Kidney tubule cell (primary cell): Measurements from ENCODE around the gene VPS9D1.
A peak's percentile ranks its signal among the peaks of the same experiment; 100 is the strongest.
"Not testable (repeated sequence)": the region's sequence is repeated elsewhere in the genome, so short reads cannot be mapped to it uniquely, and the experiment has no call there.

ENCODE experiments used
- DNase-seq: peaks from one replicate; pipeline ENCODE4 v3.0.0-alpha.2; 2018; ENCODE audit warnings: low spot score

VPS9D1 gene

DNA sequence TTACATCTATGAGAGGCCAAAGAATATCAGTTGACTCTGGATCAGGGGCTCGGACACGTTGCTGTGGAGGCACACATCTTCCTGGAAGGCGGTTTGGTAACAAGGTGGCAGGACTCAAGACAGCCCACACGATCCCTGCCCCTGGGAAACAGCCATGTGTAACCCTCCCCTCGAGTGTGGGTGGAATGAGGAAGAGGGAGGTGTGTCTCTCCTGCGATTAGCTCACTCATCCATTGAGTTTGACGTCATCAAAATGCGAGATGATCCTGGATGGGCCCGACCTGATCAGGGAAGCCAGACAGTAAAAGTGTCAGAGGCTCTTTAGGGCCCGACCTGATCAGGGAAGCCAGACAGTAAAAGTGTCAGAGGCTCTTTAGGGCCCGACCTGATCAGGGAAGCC, 56.5 kb downstream of the VPS9D1 start:
- not testable (repeated sequence) for DNase-seq

DNA sequence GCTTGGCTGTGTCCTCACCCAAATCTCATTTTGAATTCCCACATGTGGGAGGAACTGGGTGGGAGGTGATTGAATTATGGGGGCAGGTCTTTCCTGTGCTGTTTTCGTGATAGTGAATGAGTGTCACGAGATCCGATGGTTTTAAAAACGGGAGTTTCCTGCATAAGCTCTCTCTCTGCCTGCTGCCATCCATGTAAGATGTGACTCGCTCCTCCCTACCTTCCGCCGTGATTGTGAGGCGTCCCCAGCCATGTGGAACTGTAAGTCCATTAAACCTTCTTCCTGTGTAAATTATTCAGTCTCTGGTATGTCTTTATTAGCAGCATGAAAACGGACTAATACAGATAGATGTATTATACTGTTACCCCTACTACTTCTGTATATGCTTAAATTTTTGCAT, 59.5 kb downstream of the VPS9D1 start:
- no peak for DNase-seq

DNA sequence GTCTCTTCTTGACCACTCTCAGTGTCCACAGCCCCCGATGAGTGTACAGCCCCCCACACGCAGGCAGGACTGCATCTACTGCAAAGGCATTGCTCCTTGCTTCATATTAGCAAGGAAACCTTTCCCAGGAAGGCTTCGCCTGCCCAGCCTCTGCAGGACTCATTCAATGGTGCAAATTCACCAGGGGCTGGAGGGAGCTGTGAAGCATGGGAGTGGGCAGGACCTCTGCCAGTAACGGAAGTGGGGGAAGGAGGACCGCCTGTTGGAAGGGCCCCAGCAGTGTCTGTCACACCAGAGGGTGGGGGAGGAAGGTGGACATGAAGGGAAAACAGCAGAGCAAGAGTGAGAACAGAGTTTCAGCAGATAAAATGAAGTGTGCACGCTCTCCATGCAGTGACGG, 60.6 kb downstream of the VPS9D1 start:
- no peak for DNase-seq

DNA sequence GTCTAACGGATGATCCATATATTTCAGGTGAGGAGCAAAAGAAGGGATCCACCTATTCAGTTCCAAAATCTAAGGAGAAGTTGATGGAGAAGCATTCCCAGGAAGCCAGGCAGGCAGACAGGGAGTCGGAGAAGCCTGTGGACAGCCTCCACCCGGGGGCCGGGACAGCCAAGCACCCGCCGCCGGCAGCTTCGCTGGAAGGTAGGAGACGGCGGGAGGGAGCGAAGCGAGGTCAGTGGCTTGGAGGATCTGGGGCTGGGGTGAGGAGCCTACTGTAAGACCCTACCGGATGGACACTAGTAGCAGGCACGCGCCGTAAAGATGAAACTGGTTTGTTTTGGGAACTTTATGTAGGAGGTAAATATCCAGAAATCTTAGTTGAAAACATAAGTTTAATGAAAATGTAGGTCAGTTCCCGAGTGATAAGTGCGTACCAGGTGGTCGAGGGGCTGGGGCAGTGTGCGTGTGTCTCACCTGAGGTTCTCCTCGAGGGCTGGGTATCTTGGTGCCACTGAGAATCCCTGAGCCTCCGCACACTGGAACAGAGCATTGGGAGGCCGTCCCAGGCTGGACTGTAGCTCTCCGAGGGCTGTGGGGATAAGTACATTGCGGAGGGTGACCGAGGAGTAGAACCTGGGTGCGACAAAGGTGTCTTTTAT, 62.3 kb downstream of the VPS9D1 start:
- no peak for DNase-seq

DNA sequence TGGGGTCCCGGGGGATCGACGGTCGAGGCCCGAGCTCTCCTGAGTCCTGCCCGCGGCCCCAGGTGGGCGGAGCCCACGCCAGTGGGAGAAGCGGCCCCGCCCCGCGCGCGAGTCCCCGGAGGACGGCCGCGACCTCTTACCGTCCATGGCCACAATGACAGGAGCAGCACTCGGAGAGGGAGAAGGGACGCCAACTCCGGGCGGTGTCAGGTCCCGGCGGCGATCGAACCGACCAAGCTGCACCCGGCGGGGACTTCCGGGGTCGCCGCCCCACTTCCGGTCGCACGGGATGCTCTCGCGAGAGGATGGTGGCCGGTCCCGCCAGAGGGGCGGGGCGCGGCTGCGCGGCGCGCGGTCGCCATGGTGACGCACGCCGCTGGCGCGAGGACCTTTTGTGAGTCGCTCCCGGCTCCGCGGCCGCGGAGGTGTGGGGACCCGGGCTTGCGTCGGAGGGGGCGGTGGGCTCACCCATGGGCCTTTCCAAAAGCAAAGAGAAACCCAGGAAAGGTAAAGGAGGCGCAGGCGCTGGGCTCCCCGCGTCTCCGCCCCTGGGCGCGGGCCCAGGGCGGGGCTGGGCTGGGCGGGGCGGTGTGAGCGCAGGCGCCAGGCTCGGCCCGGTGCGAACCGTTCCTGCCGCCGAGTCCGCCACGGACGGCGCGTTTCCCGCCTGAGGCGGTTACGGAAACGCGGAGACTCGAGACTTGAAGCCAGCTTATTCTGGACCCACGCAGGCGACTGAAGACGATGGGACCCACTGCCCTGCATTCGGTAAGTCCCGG, 63.1 kb downstream of the VPS9D1 start, which contains the start of the genes CHMP1A and SPATA33:
Gene CHMP1A (minus strand): TSS at position 267 of the 779 bp plus-strand sequence. CDS start 120 bp downstream, at position 147.
Gene SPATA33 (plus strand): TSS at position 395 of the 779 bp plus-strand sequence. CDS start 76 bp downstream, at position 471.
- DNase-seq: peak; percentile 91
